Measurements from ENCODE around the gene GPSM1. TPM values are rescaled to one million over a fixed set of nuclear protein-coding genes. Genes with fewer than 3 reads are reported as not detected.

GPSM1 gene
- polyA plus RNA-seq, result not detected

GRCh38 chr9:136327304-136327974 is at the start of gene GPSM1:
TSS of gene GPSM1 (plus strand) at chr9:136327539. CDS start at chr9:136327696, 157 bp downstream.
- H3K36me3 Mint-ChIP-seq, result no peaks in the 10 kb centered on the region
- no peak within 1 kb of the TSS for H3K27ac Mint-ChIP-seq
- peaks cover 12% of the 10 kb centered on the region for H3K27me3 Mint-ChIP-seq
- H3K4me1 Mint-ChIP-seq, result no peaks in the 10 kb centered on the region
- H3K9me3 Mint-ChIP-seq, result no peaks in the 10 kb centered on the region
- peak within 1 kb of the TSS in 3 of 4 donors; percentile 47 to 63 (median 60) for H3K4me3 Mint-ChIP-seq

DNA sequence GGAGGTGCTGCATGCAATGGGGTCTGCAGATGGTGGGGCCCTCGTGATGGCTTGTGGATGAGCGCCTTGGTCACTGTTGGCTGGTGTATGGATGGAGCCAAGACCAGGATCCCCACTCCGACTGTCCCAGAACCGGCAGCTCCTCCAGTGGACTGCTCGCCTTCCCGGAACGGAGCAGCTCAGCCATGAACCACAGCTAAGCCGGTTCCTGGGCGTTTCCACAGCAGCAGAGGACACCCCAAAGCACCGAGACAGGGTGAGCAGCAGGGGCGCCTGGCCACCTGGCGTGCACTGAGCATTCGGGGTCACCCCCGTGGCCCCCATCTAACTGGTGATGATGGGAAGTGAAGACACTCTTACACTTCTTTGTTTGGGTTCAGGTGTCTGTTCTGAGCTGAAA is 49.6 kb upstream of the GPSM1 start:
- Mint-ChIP-seq H3K27me3 (peaks cover 6% of the 10 kb centered on the region), H3K4me1 (peaks cover 0 to 4% (median 4%) of the 10 kb centered on the region in 3 donors), H3K27ac (no peak overlapping the region), H3K36me3 (no peaks in the 10 kb centered on the region), H3K9me3 (no peaks in the 10 kb centered on the region), H3K4me3 (no peak overlapping the region)

DNA sequence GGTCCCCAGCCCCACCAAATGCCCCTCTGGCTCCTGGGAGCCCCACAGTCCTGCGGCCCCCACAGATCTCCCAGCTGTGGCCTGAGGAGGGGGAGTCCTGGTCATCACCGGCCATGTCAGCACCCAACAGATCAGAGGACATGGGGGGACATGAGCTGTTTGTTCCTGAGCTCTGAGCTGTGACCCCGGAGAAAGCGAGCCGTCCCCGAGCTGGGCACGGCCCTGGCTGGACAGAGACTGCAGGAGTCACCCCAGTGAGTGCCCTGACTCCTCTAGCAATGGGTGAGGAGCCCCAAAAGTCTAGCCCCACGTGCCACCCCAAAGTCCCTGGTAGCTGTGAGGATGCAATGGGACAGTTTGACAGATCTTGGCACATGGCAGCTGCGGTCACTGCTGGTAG is 49.1 kb upstream of the GPSM1 start:
- no peak overlapping the region for H3K27ac Mint-ChIP-seq
- peaks cover 6% of the 10 kb centered on the region for H3K27me3 Mint-ChIP-seq
- H3K4me1 Mint-ChIP-seq, result peaks cover 0 to 4% (median 4%) of the 10 kb centered on the region in 3 donors
- no peak overlapping the region for H3K4me3 Mint-ChIP-seq
- no peaks in the 10 kb centered on the region for H3K36me3 Mint-ChIP-seq
- no peaks in the 10 kb centered on the region for H3K9me3 Mint-ChIP-seq

DNA sequence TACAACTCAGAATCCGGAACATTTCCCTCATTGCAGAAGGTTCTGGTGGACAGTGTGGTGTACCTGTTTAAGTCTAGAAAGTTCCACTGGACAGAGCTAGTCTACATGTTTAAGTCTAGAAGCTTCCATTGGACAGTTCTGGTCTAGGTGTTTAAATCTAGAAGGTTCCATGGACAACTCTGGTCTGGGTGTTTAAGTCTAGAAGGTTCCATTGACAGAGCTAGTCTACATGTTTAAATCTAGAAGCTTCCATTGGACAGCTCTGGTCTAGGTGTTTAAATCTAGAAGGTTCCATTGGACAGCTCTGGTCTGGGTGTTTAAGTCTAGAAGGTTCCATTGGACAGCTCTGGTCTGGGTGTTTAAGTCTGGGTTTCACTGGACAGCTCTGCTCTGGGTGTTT is 48.4 kb upstream of the GPSM1 start:
- H3K9me3 Mint-ChIP-seq, result no peaks in the 10 kb centered on the region
- no peak overlapping the region for H3K27ac Mint-ChIP-seq
- peaks cover 3 to 9% (median 8%) of the 10 kb centered on the region in 3 donors for H3K4me1 Mint-ChIP-seq

GRCh38 chr9:136279471-136279870 is 47.9 kb upstream of the GPSM1 start:
- Mint-ChIP-seq H3K9me3 (no peaks in the 10 kb centered on the region), H3K27me3 (peaks cover 8% of the 10 kb centered on the region)

More for the DNA sequence above, 48.4 kb upstream of the GPSM1 start:
- Mint-ChIP-seq H3K27me3 (peaks cover 8% of the 10 kb centered on the region), H3K36me3 (no peaks in the 10 kb centered on the region), H3K4me3 (no peak overlapping the region)

GRCh38 chr9:136280535-136281315 is 46.6 kb upstream of the GPSM1 start:
- H3K27ac Mint-ChIP-seq, result no peak overlapping the region

More at GRCh38 chr9:136279471-136279870, 47.9 kb upstream of the GPSM1 start:
- Mint-ChIP-seq H3K27ac (no peak overlapping the region), H3K4me3 (no peak overlapping the region), H3K4me1 (peaks cover 3 to 9% (median 8%) of the 10 kb centered on the region in 3 donors), H3K36me3 (no peaks in the 10 kb centered on the region)

GRCh38 chr9:136281421-136282271 is 45.7 kb upstream of the GPSM1 start:
- peak overlapping the region in 2 of 4 donors; percentile 73 to 81 for H3K4me3 Mint-ChIP-seq
- no peaks in the 10 kb centered on the region for H3K9me3 Mint-ChIP-seq
- no peaks in the 10 kb centered on the region for H3K36me3 Mint-ChIP-seq
- peaks cover 4% of the 10 kb centered on the region for H3K27me3 Mint-ChIP-seq
- peaks cover 3 to 9% (median 8%) of the 10 kb centered on the region in 3 donors for H3K4me1 Mint-ChIP-seq
- no peak overlapping the region for H3K27ac Mint-ChIP-seq

More at GRCh38 chr9:136280535-136281315, 46.6 kb upstream of the GPSM1 start:
- Mint-ChIP-seq H3K36me3 (no peaks in the 10 kb centered on the region), H3K4me1 (peaks cover 3 to 9% (median 8%) of the 10 kb centered on the region in 3 donors), H3K27me3 (peaks cover 6% of the 10 kb centered on the region), H3K9me3 (no peaks in the 10 kb centered on the region), H3K4me3 (no peak overlapping the region)

GRCh38 chr9:136282272-136282861 is 45.0 kb upstream of the GPSM1 start:
- H3K9me3 Mint-ChIP-seq, result no peaks in the 10 kb centered on the region
- H3K27ac Mint-ChIP-seq, result no peak overlapping the region
- H3K27me3 Mint-ChIP-seq, result peaks cover 3% of the 10 kb centered on the region
- H3K4me3 Mint-ChIP-seq, result peak overlapping the region in 2 of 4 donors; percentile 73 to 81
- H3K4me1 Mint-ChIP-seq, result peaks cover 3 to 9% (median 8%) of the 10 kb centered on the region in 3 donors
- no peaks in the 10 kb centered on the region for H3K36me3 Mint-ChIP-seq

- H3K27ac Mint-ChIP-seq, result peak overlapping the region in 1 of 3 donors; percentile 53
- H3K9me3 Mint-ChIP-seq, result no peaks in the 10 kb centered on the region
- no peaks in the 10 kb centered on the region for H3K36me3 Mint-ChIP-seq
- H3K4me3 Mint-ChIP-seq, result peak overlapping the region; percentile 42 to 95 (median 78)
- H3K4me1 Mint-ChIP-seq, result peaks cover 3 to 9% (median 7%) of the 10 kb centered on the region in 3 donors
- H3K27me3 Mint-ChIP-seq, result peaks cover 5% of the 10 kb centered on the region
These were observed 43.8 kb upstream of the GPSM1 start for GRCh38 chr9:136283291-136284235.

GRCh38 chr9:136284311-136284710 is 43.0 kb upstream of the GPSM1 start:
- Mint-ChIP-seq H3K4me1 (peaks cover 3 to 9% (median 7%) of the 10 kb centered on the region in 3 donors), H3K36me3 (no peaks in the 10 kb centered on the region)

GRCh38 chr9:136284951-136285350 is 42.4 kb upstream of the GPSM1 start:
- H3K9me3 Mint-ChIP-seq, result no peaks in the 10 kb centered on the region
- peaks cover 3 to 9% (median 7%) of the 10 kb centered on the region in 3 donors for H3K4me1 Mint-ChIP-seq
- no peak overlapping the region for H3K27ac Mint-ChIP-seq
- no peaks in the 10 kb centered on the region for H3K36me3 Mint-ChIP-seq
- H3K4me3 Mint-ChIP-seq, result no peak overlapping the region
- peaks cover 5% of the 10 kb centered on the region for H3K27me3 Mint-ChIP-seq

More at GRCh38 chr9:136284311-136284710, 43.0 kb upstream of the GPSM1 start:
- Mint-ChIP-seq H3K27me3 (peaks cover 5% of the 10 kb centered on the region), H3K4me3 (no peak overlapping the region), H3K27ac (no peak overlapping the region), H3K9me3 (no peaks in the 10 kb centered on the region)

DNA sequence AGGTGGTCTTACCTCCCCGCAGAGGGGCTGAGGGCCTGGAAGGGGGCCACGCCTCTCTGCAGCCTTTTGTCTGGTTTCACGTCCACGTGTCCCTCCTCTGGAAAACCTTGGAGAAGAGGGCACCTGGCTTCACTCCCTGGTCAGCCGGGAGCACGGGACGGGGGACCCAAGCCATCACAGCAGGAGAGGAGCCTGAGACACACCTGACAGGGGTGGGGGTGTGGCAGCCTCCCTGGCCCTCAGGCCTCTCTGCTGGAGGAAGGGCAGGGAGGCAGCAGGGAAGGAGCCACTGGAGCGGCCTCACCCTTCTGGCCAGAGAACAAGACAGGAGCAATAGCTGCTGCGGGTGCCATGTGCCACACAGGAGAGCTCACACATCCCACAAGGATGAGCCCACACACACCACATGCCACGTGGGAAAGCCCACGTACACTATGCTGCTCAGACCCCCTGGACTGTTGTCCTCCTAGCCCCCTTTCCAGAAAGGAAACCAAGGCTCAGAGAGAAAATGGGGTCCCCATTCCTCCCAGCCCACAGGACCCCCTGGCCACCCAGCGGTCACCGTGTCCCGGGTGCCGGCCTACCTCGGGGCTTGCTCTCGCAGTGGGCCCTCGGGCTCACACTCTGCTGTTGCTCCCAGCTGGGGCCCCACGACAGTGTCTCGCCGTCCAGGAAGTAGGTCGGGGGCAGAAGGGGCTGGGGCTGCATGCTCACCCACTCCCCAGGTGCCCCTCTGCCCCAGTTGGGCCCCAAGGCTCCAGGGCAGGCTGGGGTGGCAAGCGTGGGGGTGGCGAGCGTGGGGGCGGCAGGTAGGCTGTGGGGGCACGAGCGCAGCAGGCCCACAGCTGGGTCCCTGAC is 41.6 kb upstream of the GPSM1 start:
- peaks cover 5% of the 10 kb centered on the region for H3K27me3 Mint-ChIP-seq
- H3K36me3 Mint-ChIP-seq, result no peaks in the 10 kb centered on the region
- no peaks in the 10 kb centered on the region for H3K9me3 Mint-ChIP-seq
- H3K4me3 Mint-ChIP-seq, result no peak overlapping the region
- no peak overlapping the region for H3K27ac Mint-ChIP-seq
- peaks cover 3 to 9% (median 7%) of the 10 kb centered on the region in 3 donors for H3K4me1 Mint-ChIP-seq

Data from IgD-negative memory B cell (primary cell).